ENCODE data around the gene CDH16.
"Not testable (repeated sequence)": the region's sequence is repeated elsewhere in the genome, so short reads cannot be mapped to it uniquely, and the experiment has no call there.

The CDH16 gene

DNA sequence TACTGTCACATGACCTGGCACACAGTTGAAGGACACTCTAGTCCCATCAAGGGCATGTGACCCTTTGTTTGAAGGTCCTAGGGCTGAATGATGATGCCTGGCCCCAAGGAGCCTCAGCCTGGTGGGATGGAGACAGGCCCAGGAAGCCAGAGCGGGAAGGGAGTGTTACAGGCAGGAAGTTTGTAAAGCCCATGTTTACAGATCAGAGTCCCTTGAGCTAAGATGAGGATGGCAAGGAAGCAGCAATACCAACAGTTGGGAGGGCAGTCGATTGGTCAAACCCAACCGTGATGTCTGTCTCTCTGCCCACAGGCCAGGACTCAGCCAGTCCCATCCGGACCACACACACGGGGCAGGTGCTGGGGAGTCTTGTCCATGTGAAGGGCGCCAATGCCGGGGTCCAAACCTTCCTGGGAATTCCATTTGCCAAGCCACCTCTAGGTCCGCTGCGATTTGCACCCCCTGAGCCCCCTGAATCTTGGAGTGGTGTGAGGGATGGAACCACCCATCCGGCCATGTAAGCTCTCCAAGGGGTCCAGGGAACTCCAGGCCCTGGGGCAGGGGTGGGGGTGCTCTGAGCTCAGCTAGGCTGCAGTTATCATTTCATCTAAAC lies 19.1 kb upstream of the CDH16 start:
- DNase-seq (ENCODE audit: insufficient read length, low spot score) (no peak), FAIRE-seq (no peak)
- TF ChIP-seq POLR2A (IDR thresholded peaks at IDR 0.05; ENCODE audit: low read depth, low read length) (no peak), PAX5 (IDR thresholded peaks at IDR 0.05; ENCODE audit: insufficient read depth, low read length, severe bottlenecking) (no peak), POU2F2 (IDR thresholded peaks at IDR 0.05; ENCODE audit: low read depth, low read length) (no peak), TAF1 (IDR thresholded peaks at IDR 0.05; ENCODE audit: low read depth, low read length) (no peak), POLR2AphosphoS5 (IDR thresholded peaks at IDR 0.05; ENCODE audit: low read depth, low read length) (no peak; the same call in 1 of the 2 replicates), SPI1 (IDR thresholded peaks at IDR 0.05; ENCODE audit: low read depth, low read length) (no peak)

DNA sequence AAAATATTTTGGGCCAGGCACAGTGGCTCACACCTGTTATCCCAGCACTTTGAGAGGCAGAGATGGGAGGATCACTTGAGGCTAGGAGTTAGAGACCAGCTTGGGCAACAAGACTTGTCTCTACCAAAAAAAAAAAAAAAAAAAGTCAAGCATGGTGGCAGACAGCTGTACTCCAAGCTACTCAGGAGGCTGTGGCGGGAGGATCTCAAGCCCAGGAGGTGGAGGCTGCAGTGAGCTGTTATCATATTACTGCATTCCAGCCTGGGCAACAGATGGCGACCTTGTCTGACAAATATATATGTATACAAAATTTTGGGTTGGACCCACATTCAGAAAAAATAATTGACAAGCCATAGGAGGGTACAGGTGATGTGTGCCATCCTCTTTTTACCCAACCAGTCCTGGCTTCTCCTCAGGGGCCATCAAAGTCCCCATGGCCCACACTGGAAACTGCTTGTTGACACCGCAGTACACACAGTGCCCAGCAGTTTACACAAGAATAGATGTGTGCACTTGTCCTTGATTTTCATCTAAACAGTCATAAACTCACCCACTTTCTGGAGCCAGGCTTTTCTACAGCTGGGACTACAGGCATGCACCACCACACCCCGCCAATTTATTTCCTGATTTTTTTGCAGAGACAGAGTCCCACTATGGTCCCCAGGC lies 18.3 kb upstream of the CDH16 start:
- FAIRE-seq (no peak), DNase-seq (ENCODE audit: insufficient read length, low spot score) (no peak)
- TF ChIP-seq SPI1 (IDR thresholded peaks at IDR 0.05; ENCODE audit: low read depth, low read length) (no peak), POLR2A (IDR thresholded peaks at IDR 0.05; ENCODE audit: low read depth, low read length) (no peak), POLR2AphosphoS5 (IDR thresholded peaks at IDR 0.05; ENCODE audit: low read depth, low read length) (no peak), PAX5 (IDR thresholded peaks at IDR 0.05; ENCODE audit: insufficient read depth, low read length, severe bottlenecking) (no peak), TAF1 (IDR thresholded peaks at IDR 0.05; ENCODE audit: low read depth, low read length) (no peak), POU2F2 (IDR thresholded peaks at IDR 0.05; ENCODE audit: low read depth, low read length) (no peak)

DNA sequence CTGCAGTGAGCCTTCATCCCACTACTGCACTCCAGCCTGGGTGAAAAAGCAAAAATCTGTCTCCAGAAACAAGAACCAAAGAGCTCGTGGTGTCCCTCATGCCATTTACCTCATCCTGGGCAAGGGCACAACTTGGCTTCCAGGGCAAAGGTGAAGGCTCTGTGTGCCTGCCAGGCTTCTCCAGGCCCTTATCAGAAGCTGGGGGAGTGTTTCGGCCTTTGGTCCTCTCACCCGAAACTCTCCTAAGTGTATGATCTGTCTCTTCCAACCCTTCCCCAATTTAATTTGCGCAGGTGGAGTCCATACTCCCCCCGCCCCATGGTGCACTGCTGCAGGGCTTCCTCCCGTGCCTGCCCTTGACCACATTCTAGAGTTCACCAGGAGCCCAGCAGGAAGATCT lies 17.8 kb upstream of the CDH16 start:
- DNase-seq (ENCODE audit: insufficient read length, low spot score) (no peak), FAIRE-seq (no peak)
- TF ChIP-seq POLR2A (IDR thresholded peaks at IDR 0.05; ENCODE audit: low read depth, low read length) (no peak), PAX5 (IDR thresholded peaks at IDR 0.05; ENCODE audit: insufficient read depth, low read length, severe bottlenecking) (no peak), SPI1 (IDR thresholded peaks at IDR 0.05; ENCODE audit: low read depth, low read length) (no peak), POU2F2 (IDR thresholded peaks at IDR 0.05; ENCODE audit: low read depth, low read length) (no peak), TAF1 (IDR thresholded peaks at IDR 0.05; ENCODE audit: low read depth, low read length) (no peak), POLR2AphosphoS5 (IDR thresholded peaks at IDR 0.05; ENCODE audit: low read depth, low read length) (no peak)

DNA sequence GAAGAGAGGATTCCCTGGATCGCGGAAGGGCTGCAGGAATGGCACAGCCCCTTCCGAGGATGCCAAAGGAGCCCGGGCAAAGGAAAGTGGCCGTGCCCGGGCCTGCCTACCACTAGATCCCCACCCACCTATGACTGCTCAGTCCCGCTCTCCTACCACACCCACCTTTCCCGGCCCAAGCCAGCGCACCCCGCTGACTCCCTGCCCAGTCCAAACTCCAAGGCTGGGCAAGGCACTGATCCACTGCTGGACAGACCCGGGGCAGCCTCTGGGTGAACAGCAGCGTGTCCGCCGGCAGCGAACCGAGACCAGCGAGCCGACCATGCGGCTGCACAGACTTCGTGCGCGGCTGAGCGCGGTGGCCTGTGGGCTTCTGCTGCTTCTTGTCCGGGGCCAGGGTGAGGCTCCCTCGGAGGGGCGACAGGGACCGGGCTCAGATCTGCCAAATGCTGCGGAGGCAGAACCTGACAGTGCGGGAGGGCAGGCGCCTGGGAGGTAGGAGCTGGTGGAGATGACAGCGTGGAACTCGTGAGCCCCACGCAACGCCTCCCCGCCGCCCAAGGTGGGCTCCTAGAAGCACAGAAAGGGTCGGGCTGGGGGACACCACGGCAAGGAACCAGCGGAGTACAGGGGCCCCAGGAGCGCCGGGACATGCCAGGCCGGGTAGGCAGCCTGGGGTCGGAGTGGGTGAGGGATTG lies 16.8 kb upstream of the CDH16 start, which contains the start of gene CES2:
CES2 (plus strand) TSS at position 203 of the 698 bp plus-strand sequence; CDS start at position 323, 120 bp downstream.
- FAIRE-seq = peak; percentile 59
- no peak for DNase-seq (ENCODE audit: insufficient read length, low spot score)
- TF ChIP-seq TAF1 (IDR thresholded peaks at IDR 0.05; ENCODE audit: low read depth, low read length) (no peak), PAX5 (IDR thresholded peaks at IDR 0.05; ENCODE audit: insufficient read depth, low read length, severe bottlenecking) (no peak), POU2F2 (IDR thresholded peaks at IDR 0.05; ENCODE audit: low read depth, low read length) (no peak), POLR2AphosphoS5 (IDR thresholded peaks at IDR 0.05; ENCODE audit: low read depth, low read length) (no peak), SPI1 (IDR thresholded peaks at IDR 0.05; ENCODE audit: low read depth, low read length) (no peak), POLR2A (IDR thresholded peaks at IDR 0.05; ENCODE audit: low read depth, low read length) (no peak)

DNA sequence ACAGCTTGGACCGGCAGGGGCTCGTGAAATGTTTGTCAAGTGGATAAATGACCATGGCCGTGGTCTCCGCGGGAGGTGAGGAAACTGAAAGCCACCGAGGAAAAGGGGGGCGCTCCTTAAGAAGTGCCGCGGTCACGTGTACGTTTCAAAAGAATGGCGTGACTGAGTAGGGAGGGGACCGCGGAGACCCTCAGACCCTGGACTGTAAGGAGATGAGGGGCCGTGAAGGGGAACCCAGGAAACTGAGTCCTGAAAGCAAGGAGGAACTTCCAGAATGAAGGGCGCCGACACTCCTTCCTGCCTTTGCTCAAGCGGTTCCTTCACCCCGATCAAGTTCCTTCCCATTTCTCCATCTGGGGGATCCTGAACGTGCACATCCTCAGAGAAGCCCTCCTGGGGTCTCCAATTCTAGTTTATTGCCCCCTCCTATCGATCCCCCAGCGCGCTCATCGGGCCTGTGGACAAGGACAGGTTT lies 16.2 kb upstream of the CDH16 start:
- DNase-seq (ENCODE audit: insufficient read length, low spot score); FAIRE-seq: not testable (repeated sequence)

DNA sequence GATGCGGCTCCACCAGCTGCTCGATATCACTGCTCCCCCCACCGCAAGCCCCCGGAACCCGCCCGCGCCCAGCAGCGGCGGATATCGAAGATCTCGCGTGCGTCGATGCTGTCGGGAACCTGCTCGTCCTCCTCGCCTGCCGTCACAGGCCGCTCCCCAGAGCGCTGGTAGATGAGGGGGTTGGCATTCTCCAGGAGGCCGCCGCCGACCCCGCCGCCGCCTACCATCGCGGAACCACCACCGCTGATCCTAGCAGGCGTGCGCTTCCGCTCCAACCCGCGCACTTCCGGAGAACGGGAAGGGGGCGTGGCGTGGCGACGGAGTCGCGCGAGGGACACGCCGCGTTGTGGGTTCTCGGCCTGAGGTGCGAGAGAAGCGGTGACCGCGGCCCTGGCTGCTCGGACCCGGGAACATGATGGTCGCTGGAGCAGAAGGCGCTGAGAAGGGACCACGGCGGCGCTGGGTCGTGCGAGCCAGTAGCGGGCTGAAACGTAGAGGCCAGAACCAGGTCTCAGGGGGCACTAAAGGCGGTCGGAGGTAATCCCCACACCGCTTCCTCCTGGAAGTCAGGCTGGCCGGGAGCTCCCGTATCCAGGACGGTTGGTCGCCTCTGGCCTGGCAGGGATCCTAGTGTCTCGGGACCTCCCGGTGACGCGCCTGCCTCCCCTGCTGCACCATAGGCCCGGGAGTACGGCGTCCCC lies 15.6 kb upstream of the CDH16 start, which contains the start of gene CIAO2B:
CIAO2B (minus strand) TSS at position 265 of the 701 bp plus-strand sequence; CDS start at position 227, 38 bp downstream.
- TF ChIP-seq POLR2A (IDR thresholded peaks at IDR 0.05; ENCODE audit: low read depth, low read length) (peak; percentile 87), POLR2AphosphoS5 (IDR thresholded peaks at IDR 0.05; ENCODE audit: low read depth, low read length) (peak; percentile 90), PAX5 (IDR thresholded peaks at IDR 0.05; ENCODE audit: insufficient read depth, low read length, severe bottlenecking) (peak; percentile 46), SPI1 (IDR thresholded peaks at IDR 0.05; ENCODE audit: low read depth, low read length) (peak; percentile 24; the same call in 1 of the 2 replicates), TAF1 (IDR thresholded peaks at IDR 0.05; ENCODE audit: low read depth, low read length) (peak; percentile 60), POU2F2 (IDR thresholded peaks at IDR 0.05; ENCODE audit: low read depth, low read length) (peak; percentile 69; the same call in 1 of the 2 replicates)
- DNase-seq (ENCODE audit: insufficient read length, low spot score) (peak; percentile 96), FAIRE-seq (peak; percentile 99)

DNA sequence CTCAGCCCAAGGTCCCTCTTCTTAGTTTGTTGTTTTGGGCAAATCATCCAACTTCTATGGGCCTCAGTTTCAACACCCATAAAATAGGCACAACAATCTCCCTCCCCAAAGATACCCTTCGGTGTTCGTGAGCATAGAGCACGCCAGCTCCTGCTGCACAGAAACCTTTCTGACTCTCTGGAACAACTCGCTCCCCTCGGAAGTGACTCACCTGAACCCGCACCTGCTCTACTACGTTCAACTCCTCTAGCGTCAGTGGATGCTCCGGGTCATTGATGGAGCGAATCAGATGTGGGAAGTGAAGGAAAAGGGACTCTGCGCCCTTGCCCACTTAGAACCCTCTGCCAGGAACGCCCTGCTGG lies 15.1 kb upstream of the CDH16 start:
- FAIRE-seq (no peak), DNase-seq (ENCODE audit: insufficient read length, low spot score) (no peak)
- TF ChIP-seq SPI1 (IDR thresholded peaks at IDR 0.05; ENCODE audit: low read depth, low read length) (no peak), PAX5 (IDR thresholded peaks at IDR 0.05; ENCODE audit: insufficient read depth, low read length, severe bottlenecking) (no peak), POLR2AphosphoS5 (IDR thresholded peaks at IDR 0.05; ENCODE audit: low read depth, low read length) (no peak), POLR2A (IDR thresholded peaks at IDR 0.05; ENCODE audit: low read depth, low read length) (no peak), POU2F2 (IDR thresholded peaks at IDR 0.05; ENCODE audit: low read depth, low read length) (no peak), TAF1 (IDR thresholded peaks at IDR 0.05; ENCODE audit: low read depth, low read length) (no peak)

DNA sequence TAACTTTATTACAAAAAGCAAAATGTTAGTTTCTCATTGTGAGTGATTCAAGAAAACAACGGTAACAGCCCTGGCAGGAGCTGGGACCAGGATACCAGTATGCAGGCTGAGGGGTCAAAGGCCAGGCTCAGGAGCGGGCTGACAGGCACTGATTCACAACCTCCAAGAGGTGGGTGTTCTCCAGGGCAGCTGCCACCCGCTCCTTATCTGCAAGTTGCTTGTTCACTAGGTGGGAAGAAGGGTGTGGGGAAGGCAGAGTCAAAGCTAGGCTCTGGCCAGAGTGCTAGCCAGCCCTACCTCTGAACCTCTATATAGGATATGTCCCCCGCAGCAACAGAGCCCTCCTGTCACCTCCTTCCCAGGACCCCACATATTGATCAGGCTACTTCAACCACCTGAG lies 13.4 kb upstream of the CDH16 start:
- DNase-seq (ENCODE audit: insufficient read length, low spot score) (no peak), FAIRE-seq (no peak)
- TF ChIP-seq POLR2AphosphoS5 (IDR thresholded peaks at IDR 0.05; ENCODE audit: low read depth, low read length) = no peak

DNA sequence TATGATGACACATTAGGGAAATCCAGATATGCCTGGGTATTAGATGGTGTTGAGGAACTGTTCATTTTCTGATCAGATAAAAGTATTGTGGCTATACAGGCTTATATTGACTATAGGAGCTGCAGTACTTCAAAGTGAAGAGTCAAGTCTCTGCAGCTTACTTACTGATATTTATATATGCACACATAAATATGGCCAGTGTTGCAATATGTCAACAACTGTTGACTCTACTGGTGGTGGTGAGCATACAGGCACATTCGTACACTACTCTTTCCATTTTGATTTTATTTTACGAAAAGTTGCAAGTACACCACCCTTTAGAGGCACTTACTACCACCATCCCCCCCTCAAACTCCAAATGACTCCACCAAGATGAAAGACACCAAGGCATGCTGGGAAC lies 13.0 kb upstream of the CDH16 start:
- DNase-seq (ENCODE audit: insufficient read length, low spot score) (no peak), FAIRE-seq (no peak)
- TF ChIP-seq TAF1 (IDR thresholded peaks at IDR 0.05; ENCODE audit: low read depth, low read length) = no peak
- TF ChIP-seq POLR2AphosphoS5 (IDR thresholded peaks at IDR 0.05; ENCODE audit: low read depth, low read length) = no peak
- TF ChIP-seq SPI1 (IDR thresholded peaks at IDR 0.05; ENCODE audit: low read depth, low read length) = no peak
- TF ChIP-seq POLR2A (IDR thresholded peaks at IDR 0.05; ENCODE audit: low read depth, low read length) = no peak
- TF ChIP-seq PAX5 (IDR thresholded peaks at IDR 0.05; ENCODE audit: insufficient read depth, low read length, severe bottlenecking) = no peak
- TF ChIP-seq POU2F2 (IDR thresholded peaks at IDR 0.05; ENCODE audit: low read depth, low read length) = no peak

Measured in GM12891 (cell line).